B cell (primary cell): ENCODE data around the gene TMEM163. TPM values are rescaled to one million over a fixed set of nuclear protein-coding genes. Genes with fewer than 3 reads are reported as not detected.
"Not testable (repeated sequence)": the region's sequence is repeated elsewhere in the genome, so short reads cannot be mapped to it uniquely, and the experiment has no call there.

Experiments
- ATAC-seq: fragments of 200-7000 bp; cut with Tn5 transposase; one replicate; pipeline ENCODE4 v1.10.0; 2021; ENCODE audit warnings: low read depth, mild to moderate bottlenecking, moderate number of reproducible peaks, moderate library complexity
- CTCF ChIA-PET: fragments of 350-600 bp; sonication (Branson Sonifier 250); formaldehyde crosslinking; loops from one replicate; lab custom pipeline; 2021; ENCODE audit warnings: antibody characterized with exemption, inconsistent platforms; lab: Charles Lee
- POLR2A ChIA-PET: fragments of 350-600 bp; sonication (Branson Sonifier 250); formaldehyde crosslinking; loops from one replicate; lab custom pipeline; 2021; ENCODE audit warnings: antibody characterized with exemption; lab: Charles Lee
- DNase-seq: peaks from one replicate; pipeline ENCODE4 v3.0.0; 2013
- H2AFZ ChIP-seq: 2 replicates; pipeline ENCODE4 v1.6.1; 2012; ENCODE audit warnings: mild to moderate bottlenecking, low read depth, low read length; ENCODE audit not compliant: insufficient read depth, poor library complexity, severe bottlenecking
- H3K27ac ChIP-seq, 2 donors: 1 replicate in 1 of 2; 2 replicates in 1 of 2; pipeline ENCODE4 v1.5.1; 2012 to 2013; ENCODE audit warnings: low read length in 2 of 2, mild to moderate bottlenecking in 2 of 2, moderate library complexity in 1 of 2
- H3K27me3 ChIP-seq, 4 experiments: fragments of 200-600 bp in 1 of 4; sonication (generic) in 1 of 4; replicated peaks in 1 of 4; 1 replicate in 2 of 4; 2 replicates in 2 of 4; pipeline versions ENCODE4 v1.6.1 to v1.7.0; 2013 to 2016; ENCODE audit warnings: low read length in 3 of 4, mild to moderate bottlenecking in 2 of 4, mixed read lengths in 1 of 4, moderate library complexity in 1 of 4; ENCODE audit not compliant: insufficient read depth in 4 of 4, control insufficient read depth in 3 of 4; ENCODE audit errors: control extremely low read depth in 1 of 4
- H3K36me3 ChIP-seq, 2 experiments: replicated peaks in 1 of 2; 1 replicate in 1 of 2; 2 replicates in 1 of 2; pipeline versions ENCODE4 v1.6.1 to v1.7.1; 2013; ENCODE audit warnings: low read length in 1 of 2; ENCODE audit not compliant: insufficient read depth in 2 of 2, control insufficient read depth in 1 of 2; ENCODE audit errors: control extremely low read depth in 1 of 2, extremely low read depth in 1 of 2
- H3K4me1 ChIP-seq, 2 donors: fragments of 200-600 bp in 1 of 2; sonication (generic) in 1 of 2; 1 replicate in 1 of 2; 2 replicates in 1 of 2; pipeline versions ENCODE4 v1.5.1 to v1.6.1; 2013 to 2017; ENCODE audit warnings: low read length in 2 of 2; ENCODE audit not compliant: control insufficient read depth in 2 of 2, insufficient read depth in 2 of 2
- H3K4me2 ChIP-seq: replicated peaks from 2 replicates; pipeline ENCODE3; 2012; ENCODE audit warnings: mild to moderate bottlenecking, low read depth, low read length; ENCODE audit not compliant: poor library complexity, severe bottlenecking
- H3K4me3 ChIP-seq, 5 experiments: fragments of 200-600 bp in 1 of 5; sonication (generic) in 1 of 5; 1 replicate in 3 of 5; 2 replicates in 2 of 5; pipeline versions ENCODE4 v1.5.1 to v1.7.0; 2011 to 2016; ENCODE audit warnings: low read length in 4 of 5, mild to moderate bottlenecking in 4 of 5, low read depth in 2 of 5, control low read depth in 1 of 5, moderate library complexity in 1 of 5; ENCODE audit not compliant: insufficient read depth in 1 of 5; ENCODE audit errors: control extremely low read depth in 1 of 5, extremely low read depth in 1 of 5
- H3K79me2 ChIP-seq: fragments of 200-600 bp; sonication (generic); one replicate; pipeline ENCODE4 v1.6.0; 2016; ENCODE audit warnings: low read length; ENCODE audit not compliant: control insufficient read depth, insufficient read depth
- H3K9ac ChIP-seq: fragments of 200-600 bp; sonication (generic); 2 replicates; pipeline ENCODE4 v1.6.1; 2017; ENCODE audit warnings: mild to moderate bottlenecking, low read length, moderate library complexity
- H3K9me3 ChIP-seq, 3 donors: one replicate each; pipeline versions ENCODE4 v1.6.1 to v1.7.1; 2013; ENCODE audit warnings: low read length in 2 of 3; ENCODE audit not compliant: control insufficient read depth in 2 of 3, insufficient read depth in 1 of 3; ENCODE audit errors: control extremely low read depth in 1 of 3
- H4K20me1 ChIP-seq: 2 replicates; pipeline ENCODE4 v1.6.0; 2012; ENCODE audit warnings: mild to moderate bottlenecking, low read length; ENCODE audit not compliant: insufficient read depth, control insufficient read depth, poor library complexity, severe bottlenecking
- H3K27ac Mint-ChIP-seq: one replicate; pipeline ENCODE4 v1.8.0; 2021; ENCODE audit warnings: mixed read lengths
- H3K27me3 Mint-ChIP-seq: one replicate; pipeline ENCODE4 v1.8.0; 2021; ENCODE audit warnings: mixed read lengths
- H3K4me1 Mint-ChIP-seq: one replicate; pipeline ENCODE4 v1.8.0; 2021; ENCODE audit warnings: mixed read lengths
- H3K4me3 Mint-ChIP-seq: one replicate; pipeline ENCODE4 v1.8.0; 2021; ENCODE audit warnings: mixed read lengths
- H3K9me3 Mint-ChIP-seq: one replicate; pipeline ENCODE4 v1.8.0; 2022; ENCODE audit warnings: mixed read lengths; ENCODE audit not compliant: insufficient read depth
- CTCF ChIP-seq: fragments of 200-600 bp; IDR thresholded peaks from one replicate; pipeline ENCODE4 v1.8.0; 2022; ENCODE audit warnings: antibody characterized with exemption, mild to moderate bottlenecking
- EZH2 ChIP-seq: IDR thresholded peaks from 2 replicates; pipeline ENCODE4 v1.6.1; 2012; ENCODE audit warnings: borderline replicate concordance, low read depth, mild to moderate bottlenecking, moderate library complexity, low read length; ENCODE audit not compliant: insufficient read depth, poor library complexity, severe bottlenecking
- WGBS: methylation state at CpG from one replicate; pipeline ENCODE4 v1.1.5; 2013; ENCODE audit warnings: missing lambda C conversion rate; ENCODE audit not compliant: insufficient coverage; 5-methylcytosine and 5-hydroxymethylcytosine counted together
- intact Hi-C: fragments of 100-400 bp; cut with micrococcal nuclease; formaldehyde crosslinking; loops from one replicate; pipeline ENCODE4 v1.10.0; 2022
- polyA plus RNA-seq: library from polyadenylated mRNA; depleted of rRNA; stranded (reverse); fragments of >200 nt; gene quantifications from 2 replicates; pipeline ENCODE4 v1.2.3, GENCODE V29; 2012
- total RNA-seq, 2 donors: library from RNA; stranded (reverse); fragments of 120-200 nt in 1 of 2; gene quantifications; 1 replicate in 1 of 2; 2 replicates in 1 of 2; pipeline versions ENCODE4 v1.2.3 to v1.2.4, GENCODE V29; 2013 to 2022

The TMEM163 gene
- total and polyA plus RNA-seq, 2 donors (not counting 1 experiment from before 2014, with no cell fraction given) = 2.6 to 5.6 TPM

DNA sequence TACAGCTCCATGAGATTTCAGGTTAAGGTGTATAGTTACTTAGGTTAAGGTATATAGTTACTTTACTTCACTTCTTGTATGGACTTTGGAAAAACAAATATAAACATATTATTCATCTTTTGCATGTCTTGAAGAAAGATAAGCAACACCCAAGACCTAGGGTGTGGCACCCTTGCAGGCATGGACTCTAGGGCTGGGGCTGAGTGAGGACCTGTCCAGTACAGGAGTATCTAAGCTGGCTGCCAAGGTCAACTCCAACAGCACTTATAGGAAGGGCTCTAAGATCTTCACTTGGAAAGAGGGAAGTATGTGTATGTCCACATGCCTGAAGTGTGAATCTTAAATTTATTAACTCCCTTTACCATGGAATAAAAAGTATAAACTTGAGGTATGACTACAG, 7.1 kb upstream of the TMEM163 start:
- no peaks in the 10 kb centered on the region for H3K9me3 Mint-ChIP-seq
- H3K4me3 ChIP-seq = no peak overlapping the region
- no peak overlapping the region for H3K9ac ChIP-seq
- H3K9me3 ChIP-seq = no peaks in the 10 kb centered on the region
- TF ChIP-seq CTCF (no peak), EZH2 (no peak)
- H2AFZ ChIP-seq = no peak overlapping the region
- ATAC-seq (no peak), DNase-seq (no peak)
- peaks cover 2% of the 10 kb centered on the region for H3K4me1 Mint-ChIP-seq
- no peak overlapping the region for H3K27ac Mint-ChIP-seq
- POLR2A ChIA-PET = no interaction called here
- H3K4me1 ChIP-seq = peaks cover 0 to 4% of the 10 kb centered on the region in 2 donors
- no peak overlapping the region for H3K4me3 Mint-ChIP-seq
- intact Hi-C loops = no loop called here
- CTCF ChIA-PET = no interaction called here
- peaks cover 6% of the 10 kb centered on the region for H3K27me3 Mint-ChIP-seq
- no peak overlapping the region for H3K4me2 ChIP-seq
- no peaks in the 10 kb centered on the region for H4K20me1 ChIP-seq
- H3K79me2 ChIP-seq = no peaks in the 10 kb centered on the region
- H3K36me3 ChIP-seq = no peaks in the 10 kb centered on the region
- peaks cover 0 to 6% (median 2%) of the 10 kb centered on the region in 4 experiments for H3K27me3 ChIP-seq
- H3K27ac ChIP-seq = no peak overlapping the region

GRCh38 chr2:134724341-134724740, 5.5 kb upstream of the TMEM163 start:
- ATAC-seq (no peak), DNase-seq (no peak)
- H3K36me3 ChIP-seq = no peaks in the 10 kb centered on the region
- CTCF ChIA-PET = interaction anchor here (0.9 kb wide), 1 partner anchor 148 kb away, joined by 3 read pairs; no protein-coding TSS in a partner anchor
- no peaks in the 10 kb centered on the region for H3K9me3 Mint-ChIP-seq
- no CpG with 5 or more reads among the region's 1 CpG for WGBS
- H3K4me1 Mint-ChIP-seq = peaks cover 6% of the 10 kb centered on the region
- H3K4me3 ChIP-seq = no peak overlapping the region
- H3K9me3 ChIP-seq = no peaks in the 10 kb centered on the region
- no peak overlapping the region for H3K4me3 Mint-ChIP-seq
- intact Hi-C loops = no loop called here
- H3K4me1 ChIP-seq = peaks cover 3 to 8% of the 10 kb centered on the region in 2 donors
- H4K20me1 ChIP-seq = no peaks in the 10 kb centered on the region
- no peak for TF ChIP-seq EZH2
- TF ChIP-seq CTCF = no peak
- H3K79me2 ChIP-seq = no peaks in the 10 kb centered on the region
- POLR2A ChIA-PET = no interaction called here
- peaks cover 0 to 12% (median 6%) of the 10 kb centered on the region in 4 experiments for H3K27me3 ChIP-seq
- no peak overlapping the region for H3K4me2 ChIP-seq
- H3K27me3 Mint-ChIP-seq = peaks cover 20% of the 10 kb centered on the region
- no peak overlapping the region for H3K27ac ChIP-seq
- no peak overlapping the region for H3K9ac ChIP-seq
- no peak overlapping the region for H2AFZ ChIP-seq
- H3K27ac Mint-ChIP-seq = no peak overlapping the region

DNA sequence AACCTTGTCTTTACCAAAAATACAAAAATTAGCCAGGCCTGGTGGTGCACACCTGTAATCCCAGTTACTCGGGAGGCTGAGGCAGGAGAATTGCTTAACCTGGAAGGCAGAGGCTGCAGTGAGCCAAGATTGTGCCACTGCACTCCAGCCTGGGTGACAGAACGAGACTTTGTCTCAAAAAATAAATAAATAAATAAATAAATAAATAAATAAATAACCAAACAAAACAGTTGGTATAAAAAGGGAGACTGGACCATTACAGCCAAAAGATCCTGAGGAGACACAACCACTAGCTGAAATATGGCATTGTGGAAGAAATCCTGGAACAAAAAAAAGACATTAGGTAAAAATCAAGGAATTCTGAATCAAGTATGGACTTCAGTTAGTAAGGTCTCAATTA, 4.9 kb upstream of the TMEM163 start:
- H3K36me3 ChIP-seq, DNase-seq, H2AFZ ChIP-seq, H3K4me1 Mint-ChIP-seq, H3K9me3 Mint-ChIP-seq, intact Hi-C loops, H4K20me1 ChIP-seq, H3K9me3 ChIP-seq, H3K27ac ChIP-seq, ATAC-seq, H3K79me2 ChIP-seq, H3K4me3 Mint-ChIP-seq, H3K27ac Mint-ChIP-seq, CTCF ChIA-PET, H3K9ac ChIP-seq, H3K4me2 ChIP-seq, H3K4me3 ChIP-seq: not testable (repeated sequence)
- no CpG with 5 or more reads among the region's 2 CpGs for WGBS
- H3K4me1 ChIP-seq = peaks cover 5 to 10% of the 10 kb centered on the region in 2 donors
- POLR2A ChIA-PET = interaction anchor here (0.6 kb wide), 1 partner anchor 20 kb away, joined by 4 read pairs; no protein-coding TSS in a partner anchor
- peaks cover 0 to 15% (median 7%) of the 10 kb centered on the region in 4 experiments for H3K27me3 ChIP-seq
- peaks cover 20% of the 10 kb centered on the region for H3K27me3 Mint-ChIP-seq
